ENCODE results near the gene AMBRA1.

GRCh38 chr11:46524201-46524770 lies 69.5 kb downstream of the AMBRA1 start:
- TF ChIP-seq REST (IDR thresholded peaks at IDR 0.05; ENCODE audit: low read depth, low read length) (no peak), CTCF (IDR thresholded peaks at IDR 0.05) (no peak), YY1 (IDR thresholded peaks at IDR 0.05; ENCODE audit: low read depth) (no peak)
